LNCAP (cell line): ENCODE results near the gene MAP3K14.
A peak's percentile ranks its signal among the peaks of the same experiment; 100 is the strongest.

Experiments
- TF ChIP-seq, protein P1 (sequence below): fragments of 450-650 bp; IDR thresholded peaks from 2 replicates; pipeline ENCODE4 v1.5.1; 2017; ENCODE audit warnings: mild to moderate bottlenecking

Gene MAP3K14

DNA sequence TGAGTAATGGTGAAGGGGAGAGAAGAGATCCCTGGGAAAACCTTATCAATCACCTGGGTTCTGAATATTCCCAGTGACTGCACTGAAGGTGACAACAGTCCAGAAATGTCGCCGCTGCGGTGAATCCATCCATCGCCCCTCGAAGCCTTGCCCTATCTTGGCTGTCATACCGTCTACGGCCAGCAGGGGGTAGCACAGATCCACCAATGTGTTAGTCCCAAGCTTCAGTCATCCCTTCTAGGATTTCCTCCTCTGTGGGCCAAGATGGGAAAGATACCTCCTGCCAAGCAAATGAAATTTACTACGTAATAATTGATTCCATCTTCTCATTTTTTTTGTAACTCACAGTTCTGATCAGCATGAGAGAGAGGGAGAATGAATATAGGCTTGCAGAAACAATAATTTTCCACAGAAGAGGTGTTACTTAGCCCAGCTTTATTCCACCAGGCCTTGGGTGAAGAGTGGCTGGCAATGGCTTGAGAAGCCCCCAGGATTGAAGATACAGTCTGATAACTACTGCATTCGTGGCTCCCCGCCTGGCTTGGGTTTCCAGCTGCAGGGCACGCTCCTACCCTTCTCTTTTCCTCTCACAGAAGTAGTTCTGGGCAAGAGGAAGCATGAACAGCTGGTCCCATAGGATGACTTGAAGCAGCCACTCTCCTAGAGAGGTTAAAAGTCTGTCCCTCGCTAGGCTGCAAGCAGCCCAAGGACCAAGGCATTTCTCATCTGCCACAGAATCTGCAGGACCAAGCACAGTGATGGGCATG lies 97.7 kb downstream of the MAP3K14 start:
- TF ChIP-seq, protein P1, sequence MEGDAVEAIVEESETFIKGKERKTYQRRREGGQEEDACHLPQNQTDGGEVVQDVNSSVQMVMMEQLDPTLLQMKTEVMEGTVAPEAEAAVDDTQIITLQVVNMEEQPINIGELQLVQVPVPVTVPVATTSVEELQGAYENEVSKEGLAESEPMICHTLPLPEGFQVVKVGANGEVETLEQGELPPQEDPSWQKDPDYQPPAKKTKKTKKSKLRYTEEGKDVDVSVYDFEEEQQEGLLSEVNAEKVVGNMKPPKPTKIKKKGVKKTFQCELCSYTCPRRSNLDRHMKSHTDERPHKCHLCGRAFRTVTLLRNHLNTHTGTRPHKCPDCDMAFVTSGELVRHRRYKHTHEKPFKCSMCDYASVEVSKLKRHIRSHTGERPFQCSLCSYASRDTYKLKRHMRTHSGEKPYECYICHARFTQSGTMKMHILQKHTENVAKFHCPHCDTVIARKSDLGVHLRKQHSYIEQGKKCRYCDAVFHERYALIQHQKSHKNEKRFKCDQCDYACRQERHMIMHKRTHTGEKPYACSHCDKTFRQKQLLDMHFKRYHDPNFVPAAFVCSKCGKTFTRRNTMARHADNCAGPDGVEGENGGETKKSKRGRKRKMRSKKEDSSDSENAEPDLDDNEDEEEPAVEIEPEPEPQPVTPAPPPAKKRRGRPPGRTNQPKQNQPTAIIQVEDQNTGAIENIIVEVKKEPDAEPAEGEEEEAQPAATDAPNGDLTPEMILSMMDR: peak; percentile 94
